NCI-H748 (cell line): Measurements from ENCODE around the gene XKR7.

ENCODE experiments used
- DNase-seq: peaks from one replicate; lab custom pipeline; 2025; ENCODE audit not compliant: unreplicated experiment; lab: John Stamatoyannopoulos, UW

Gene XKR7

DNA sequence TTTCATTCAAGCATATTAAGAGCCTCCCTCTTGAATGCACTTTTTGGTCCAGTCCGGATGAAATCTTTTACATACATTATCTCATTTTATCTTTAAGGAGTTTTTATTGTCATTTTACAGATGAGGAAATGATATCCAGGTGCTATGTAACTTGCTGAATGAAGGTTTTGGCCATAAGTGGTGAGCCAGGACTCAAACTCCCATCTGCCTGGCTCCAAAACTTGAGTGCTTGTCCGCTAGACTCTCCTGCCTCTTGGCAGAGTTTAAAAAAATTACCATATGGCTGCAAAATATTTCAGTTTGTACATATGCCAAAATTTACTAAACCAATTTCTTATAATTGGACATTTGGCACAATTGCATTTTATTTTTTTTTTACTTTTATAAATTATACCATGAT, 28.3 kb upstream of the XKR7 start:
- DNase-seq, result no peak

DNA sequence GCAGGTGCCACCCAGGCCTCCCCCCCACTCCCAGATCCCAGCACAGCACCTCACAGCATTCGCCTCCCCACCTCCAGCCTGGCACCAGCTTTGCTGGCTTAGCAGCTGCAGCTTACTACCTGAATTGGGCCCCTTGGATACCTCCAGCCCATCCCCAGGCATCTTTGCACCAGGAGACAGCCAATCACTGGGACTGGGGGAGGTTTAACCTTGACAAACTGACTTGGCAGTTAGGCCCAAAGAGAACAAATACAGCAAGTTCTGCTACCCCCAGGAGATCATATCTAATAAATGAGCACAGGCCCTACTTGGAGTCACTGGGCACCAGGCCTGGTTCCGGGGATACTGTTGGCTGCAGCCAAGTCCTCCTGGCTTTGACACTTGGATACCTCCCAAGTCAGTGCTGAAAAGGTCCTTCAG, 24.9 kb upstream of the XKR7 start:
- DNase-seq, result no peak

DNA sequence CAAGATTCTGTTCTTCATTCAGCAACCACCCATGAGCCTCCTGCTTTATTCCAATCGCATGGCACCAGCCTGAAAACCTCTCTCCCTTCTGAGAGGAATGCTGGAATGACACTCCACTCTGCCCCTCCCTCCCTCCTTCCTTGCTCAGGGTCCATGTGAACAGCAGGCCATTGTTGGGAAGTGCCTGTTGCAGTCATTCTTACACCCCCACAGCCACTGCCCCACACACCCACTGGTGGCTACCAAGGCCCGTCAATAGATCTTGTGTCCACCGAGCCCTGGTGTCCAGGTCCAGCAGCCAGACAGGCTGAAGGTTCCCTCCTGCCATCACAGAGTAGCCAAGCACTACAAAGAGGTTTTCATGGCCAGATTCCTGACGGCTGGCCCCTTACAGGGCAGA, 22.6 kb upstream of the XKR7 start:
- DNase-seq, result no peak

DNA sequence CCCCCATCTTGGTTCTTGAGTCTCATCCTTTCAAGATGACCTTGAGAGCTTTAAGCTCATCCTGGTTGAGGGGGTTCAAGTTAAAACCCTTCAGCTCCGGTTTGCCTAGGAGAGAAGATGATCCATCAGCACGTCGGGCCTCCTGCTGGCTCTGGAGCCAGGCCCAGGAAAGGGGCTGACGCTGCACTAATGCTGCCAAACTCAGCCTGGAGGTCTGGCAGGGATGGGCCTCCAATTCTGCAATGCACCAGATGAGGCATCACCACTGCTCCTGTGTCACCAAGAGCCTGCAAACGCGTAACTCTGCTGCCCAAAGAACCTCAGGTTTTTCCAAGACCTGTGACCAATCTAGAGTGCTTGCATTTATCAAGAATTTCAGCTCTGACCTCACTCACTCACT, 22.2 kb upstream of the XKR7 start:
- DNase-seq, result no peak

DNA sequence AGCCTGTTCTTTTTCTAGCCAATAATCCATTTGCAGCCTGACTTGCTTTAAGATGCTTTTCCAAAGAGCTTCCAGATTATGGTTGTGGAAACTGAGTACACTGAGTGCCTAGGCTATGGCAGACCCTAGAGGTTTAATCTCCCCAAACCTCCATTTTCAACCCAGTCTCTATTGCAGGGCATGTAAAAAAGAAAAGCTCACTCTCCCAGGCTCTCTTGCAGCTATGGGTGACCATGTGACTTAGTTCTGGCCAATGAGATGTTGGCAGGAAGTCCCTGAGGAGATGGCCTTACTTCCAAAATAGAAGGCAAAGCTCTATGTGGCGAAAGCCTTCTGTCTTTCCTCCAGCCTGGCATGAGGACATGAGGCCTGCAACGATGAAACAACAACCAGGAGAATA, 19.9 kb upstream of the XKR7 start:
- DNase-seq, result no peak

DNA sequence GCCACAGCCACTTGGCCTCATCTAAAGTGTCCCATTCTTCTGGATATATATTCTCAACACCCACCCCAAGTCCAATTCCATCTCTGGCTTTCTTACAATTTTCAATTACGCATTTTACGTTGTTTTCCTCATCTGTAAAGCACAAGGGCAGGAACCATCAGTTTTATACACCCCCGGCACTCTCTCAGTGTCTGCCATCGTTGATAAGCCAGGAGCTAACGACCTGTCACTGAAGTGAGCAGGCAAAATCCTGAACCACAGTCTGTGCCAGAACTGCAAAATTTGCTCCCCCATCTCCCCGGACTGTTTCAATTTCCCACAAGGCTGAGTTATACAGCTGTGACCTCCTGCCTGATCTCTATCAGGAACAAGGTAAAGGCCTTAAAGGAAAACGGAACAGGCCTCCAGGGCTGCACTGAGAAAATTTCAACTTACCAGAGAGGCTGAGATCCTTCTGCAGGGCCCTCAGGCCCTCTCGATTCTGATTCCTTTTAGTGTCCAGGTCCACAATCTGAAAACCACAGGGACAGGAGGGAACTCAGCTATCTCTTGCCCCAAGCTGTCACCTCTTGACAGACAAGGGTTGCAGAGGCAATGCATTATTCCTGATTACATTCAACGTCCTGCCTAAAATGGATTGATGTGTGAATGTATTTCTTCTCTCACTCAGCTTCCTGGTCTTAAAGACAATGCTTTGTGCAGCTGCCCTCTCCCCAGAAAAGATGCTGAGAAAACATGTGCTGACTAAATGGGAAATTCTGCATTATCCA, 17.9 kb upstream of the XKR7 start:
- no peak for DNase-seq

- no peak for DNase-seq
Measured at GRCh38 chr20:31951203-31951529, 16.8 kb upstream of the XKR7 start.

DNA sequence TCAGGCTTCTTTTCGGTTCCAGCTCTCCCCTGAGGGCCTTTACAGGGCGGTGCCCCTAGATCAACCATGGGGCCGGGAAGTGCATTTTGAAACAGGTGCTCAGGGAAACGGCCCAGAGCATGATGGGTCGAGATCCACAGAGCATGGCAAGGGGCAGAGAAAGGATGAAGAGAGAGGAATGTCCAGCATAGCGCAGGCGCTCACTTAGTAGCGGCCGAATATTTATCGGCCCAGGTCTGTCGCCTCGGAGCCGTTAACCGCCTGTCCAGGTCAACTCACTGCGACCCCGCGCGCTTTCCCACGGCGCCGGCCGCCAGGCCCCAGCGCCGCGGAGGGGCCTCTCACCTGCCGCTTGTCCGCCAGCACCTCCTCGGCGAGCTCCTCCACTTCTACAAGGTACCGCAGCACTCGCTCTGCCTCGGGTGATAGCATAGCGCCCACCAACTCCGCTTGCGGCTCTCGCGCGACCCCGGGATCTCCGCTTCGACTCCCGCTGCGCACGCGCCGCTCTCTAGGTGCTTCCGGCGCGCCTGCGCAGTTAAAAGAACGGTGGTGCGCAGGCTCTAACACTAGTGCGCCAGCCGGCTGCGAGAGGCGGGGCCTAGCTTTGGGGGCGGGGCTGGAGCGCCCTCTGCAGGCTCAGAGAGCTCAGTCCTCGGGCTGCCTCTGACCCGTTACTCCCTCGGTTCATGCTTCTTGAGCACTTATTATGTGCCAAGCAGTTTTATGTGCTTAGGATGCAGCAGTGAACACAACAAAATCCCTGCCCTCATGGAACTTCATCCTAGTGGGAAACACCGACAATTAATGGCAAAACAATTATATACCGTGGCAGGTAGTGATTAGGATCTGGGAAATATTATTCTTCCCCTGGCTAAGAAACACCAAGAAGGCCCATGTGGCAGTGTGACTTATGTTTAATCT, 16.2 kb upstream of the XKR7 start, which contains the start of gene PDRG1:
PDRG1 (minus strand) TSS at position 517 of the 924 bp plus-strand sequence; CDS start at position 432, 85 bp downstream.
- DNase-seq, result peak; percentile 96

DNA sequence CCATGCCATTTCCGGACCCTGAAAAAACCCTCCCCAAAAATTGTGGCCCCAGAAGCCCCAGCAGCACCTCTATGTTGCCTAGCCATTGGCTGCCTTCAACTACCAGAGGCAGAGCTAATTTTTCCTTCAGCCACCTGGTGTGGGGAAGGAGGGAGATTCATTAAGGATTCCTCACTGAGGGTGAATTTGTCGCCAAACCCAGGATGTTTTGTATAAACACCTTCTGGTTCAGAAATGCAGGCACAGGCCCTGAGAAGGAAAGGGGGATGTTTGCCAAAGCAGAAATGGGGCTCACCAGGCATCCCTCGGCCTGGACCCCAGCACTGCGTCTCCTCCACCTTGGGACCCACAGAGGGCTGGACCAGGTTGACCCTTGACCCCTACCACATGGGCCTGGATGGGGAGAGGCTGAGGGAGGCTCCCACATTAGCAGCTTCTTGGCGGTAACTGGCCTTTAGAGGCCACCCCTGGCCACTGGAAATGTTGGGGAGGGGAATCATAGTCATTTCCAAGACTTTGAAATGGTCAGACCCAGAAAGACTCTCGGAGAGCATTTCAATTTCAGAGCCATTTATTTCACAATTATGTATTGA, 14.3 kb upstream of the XKR7 start:
- no peak for DNase-seq

DNA sequence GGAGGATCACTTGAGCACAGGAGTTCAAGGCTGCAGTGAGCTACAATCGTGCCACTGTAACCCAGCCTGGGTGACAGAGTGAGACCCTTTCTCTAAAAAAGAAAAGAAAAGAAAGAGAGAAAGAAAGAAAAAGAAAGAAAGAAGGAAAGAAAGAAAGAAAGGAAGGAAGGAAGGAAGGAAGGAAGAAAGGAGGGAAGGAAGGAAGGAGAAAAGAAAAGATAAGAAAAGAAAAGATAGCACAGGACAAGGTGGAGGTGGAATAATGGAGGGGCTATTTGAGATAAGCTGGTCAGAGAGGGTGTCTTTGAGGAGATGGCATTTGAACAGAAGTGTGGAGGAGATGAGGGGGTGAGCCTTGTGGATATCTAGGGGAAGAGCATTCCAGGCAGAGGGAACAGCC, 13.5 kb upstream of the XKR7 start:
- no peak for DNase-seq

DNA sequence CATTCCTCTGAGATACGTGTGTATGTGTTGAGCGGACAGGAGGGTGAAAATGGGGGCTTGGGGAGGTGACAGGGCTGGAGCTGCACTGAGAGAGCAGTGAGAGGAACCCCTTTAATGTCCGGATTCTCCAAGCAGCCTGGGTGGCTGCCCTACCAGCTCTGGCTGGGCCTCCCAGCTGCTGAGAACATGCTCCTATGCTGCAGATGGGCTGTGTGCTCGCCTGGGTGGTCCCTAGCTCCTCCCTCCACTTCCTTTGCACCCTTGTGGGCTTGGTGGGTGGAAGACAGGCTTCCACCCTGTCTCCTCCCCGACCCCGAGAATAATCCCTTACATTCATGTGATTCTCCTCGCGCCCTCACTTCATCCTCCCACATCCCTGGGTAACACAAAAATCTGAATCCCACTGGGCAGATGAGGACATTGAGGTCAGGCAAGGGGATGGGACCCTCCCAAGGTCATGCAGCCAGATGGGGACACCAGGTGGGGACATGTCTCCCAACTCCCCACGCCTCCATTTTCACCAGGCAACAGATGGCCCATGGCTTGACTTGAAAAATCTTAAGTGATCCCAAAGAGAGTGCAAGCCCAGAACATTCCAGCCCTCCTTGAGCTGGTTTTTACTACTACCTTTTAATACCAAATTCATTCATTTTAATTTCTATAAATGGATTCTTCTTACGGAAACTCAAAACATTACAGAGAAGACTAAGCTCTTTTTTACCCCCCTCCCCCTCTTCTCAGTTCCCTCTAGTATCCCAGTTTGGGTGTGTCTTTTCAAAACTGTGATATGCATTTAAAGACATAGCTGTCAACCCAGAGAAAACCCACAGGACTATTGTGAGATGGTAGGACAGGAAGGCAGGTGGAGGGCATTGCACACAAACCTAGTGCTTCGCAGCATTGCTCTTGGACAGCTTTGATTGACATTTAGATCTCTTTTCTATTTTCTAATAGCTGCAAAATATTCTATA, 11.1 kb upstream of the XKR7 start:
- DNase-seq, result no peak

DNA sequence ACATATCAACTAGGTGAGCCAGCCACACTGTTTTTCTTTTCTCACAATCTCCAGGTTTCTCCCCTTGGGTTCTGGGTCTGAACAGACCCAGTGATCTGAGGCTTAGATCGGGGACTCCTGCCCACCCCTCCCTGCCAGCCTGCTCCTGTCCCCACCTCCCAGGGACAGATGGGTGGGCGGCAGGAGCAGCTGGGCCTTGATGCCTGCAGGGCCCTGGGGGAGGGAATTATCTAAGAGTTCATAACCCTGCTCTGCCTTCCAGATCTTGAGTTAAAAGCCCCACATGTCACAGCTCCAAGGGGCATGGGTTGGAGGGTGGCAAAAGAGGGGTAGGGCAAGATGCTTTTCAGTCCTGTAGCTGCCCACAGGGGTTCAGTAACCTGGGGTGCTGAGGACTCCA, 5.2 kb upstream of the XKR7 start:
- DNase-seq, result no peak

DNA sequence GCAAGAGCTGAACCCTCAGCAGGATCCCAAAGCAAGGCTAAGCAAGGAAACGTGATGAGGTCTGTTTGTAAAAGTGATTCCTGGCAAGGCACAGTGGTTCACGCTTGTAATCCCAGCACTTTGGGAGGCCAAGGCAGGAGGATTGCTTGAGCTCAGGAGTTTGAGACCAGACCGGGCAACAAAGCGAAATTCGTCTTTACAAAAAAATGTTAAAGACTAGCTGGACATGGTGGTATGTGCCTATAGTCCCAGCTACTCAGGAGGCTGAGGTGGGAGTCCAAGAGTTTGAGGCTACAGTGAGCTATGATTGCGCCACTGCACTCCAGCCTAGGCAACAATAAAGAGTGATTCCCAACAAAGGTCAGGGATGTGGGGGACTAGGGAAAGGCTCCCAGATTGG, 4.1 kb upstream of the XKR7 start:
- DNase-seq, result no peak

DNA sequence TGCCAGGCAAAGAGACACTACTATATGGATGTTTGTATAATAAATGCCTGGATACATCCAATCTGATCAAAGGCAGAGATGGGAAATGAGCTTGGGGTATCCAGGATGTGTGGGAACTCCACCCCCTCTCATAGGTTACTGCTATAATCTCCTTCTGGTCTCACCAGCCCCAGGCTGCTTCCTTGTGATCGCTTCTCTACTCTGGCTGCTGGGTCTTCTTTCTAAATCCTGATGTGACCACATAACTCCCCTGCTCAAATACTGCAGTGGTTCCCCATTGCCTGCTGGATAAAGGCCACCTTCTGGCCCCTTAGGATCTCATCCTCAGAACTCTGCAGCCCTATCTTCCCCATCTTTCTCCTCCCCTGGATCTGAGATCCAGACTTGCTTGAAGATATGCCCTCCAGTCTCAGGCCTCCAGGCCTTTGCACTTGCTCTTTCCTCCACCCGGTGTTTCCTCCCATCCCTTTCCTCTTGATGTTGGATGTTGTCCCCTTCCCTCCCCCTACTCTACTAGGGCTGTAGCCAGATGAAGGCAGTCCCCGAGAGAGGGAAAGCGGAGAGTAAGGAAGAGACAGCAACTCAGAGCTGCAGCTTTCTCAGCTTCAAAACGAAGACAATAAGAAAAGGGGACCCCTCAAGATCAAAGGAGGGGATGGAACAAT, 828 bp upstream of the XKR7 start:
- peak; percentile 35 for DNase-seq

GRCh38 chr20:31968291-31969126, 558 bp downstream of the XKR7 start:
- peak; percentile 54 for DNase-seq

DNA sequence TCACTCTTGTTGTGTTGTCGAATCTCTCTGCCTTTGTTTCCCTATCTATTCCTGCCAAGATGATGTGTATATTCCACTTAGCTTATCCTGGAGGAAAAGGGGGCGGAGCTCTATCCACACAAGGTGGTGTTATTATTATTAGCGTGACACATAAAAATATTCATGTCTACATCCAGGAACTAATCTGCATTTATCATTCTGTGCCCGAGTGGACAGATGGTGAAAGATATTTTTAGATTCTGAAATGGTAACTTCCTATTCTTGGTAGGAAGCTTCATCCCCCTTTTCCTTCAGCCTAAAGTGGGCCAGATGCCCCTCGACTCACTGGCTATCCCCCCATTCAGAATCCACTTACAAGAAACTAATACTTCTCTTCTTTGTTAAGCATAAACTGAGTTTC, 2.0 kb downstream of the XKR7 start:
- DNase-seq, result no peak

- no peak for DNase-seq
Measured at GRCh38 chr20:31972471-31973021, 4.6 kb downstream of the XKR7 start.

- DNase-seq, result no peak
Measured at GRCh38 chr20:31974296-31974695, 6.3 kb downstream of the XKR7 start.

GRCh38 chr20:31974951-31975487, 7.1 kb downstream of the XKR7 start:
- no peak for DNase-seq
